ENCODE results near the gene FOXJ3. TPM values are rescaled to one million over a fixed set of nuclear protein-coding genes. Genes with fewer than 3 reads are reported as not detected.

FOXJ3 gene
- total RNA-seq, 1 donor from 2014 or later = 49.4 TPM

GRCh38 chr1:42272920-42273319 lies 62.1 kb downstream of the FOXJ3 start:
- Mint-ChIP-seq H3K27ac (no peak overlapping the region), H3K27me3 (no peaks in the 10 kb centered on the region)

DNA sequence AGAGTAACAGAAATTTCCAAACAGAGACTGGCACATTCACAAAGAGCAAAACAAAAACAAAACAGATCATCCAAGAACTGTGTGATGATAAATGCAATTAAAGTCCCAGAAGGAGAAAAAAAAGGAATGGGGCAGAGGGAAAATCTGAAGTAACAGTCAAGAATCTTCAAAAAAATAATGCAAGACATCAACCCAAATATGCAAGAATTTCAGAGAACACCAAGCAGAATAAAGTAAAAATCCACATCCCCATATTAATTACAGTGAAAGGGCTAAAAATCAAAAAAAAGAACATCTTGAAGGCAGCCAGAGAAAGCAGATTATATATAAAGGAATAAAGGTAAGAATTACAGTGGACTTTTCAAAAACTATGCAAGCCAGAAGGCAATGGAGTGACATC lies 67.1 kb downstream of the FOXJ3 start:
- TF ChIP-seq, protein P1, sequence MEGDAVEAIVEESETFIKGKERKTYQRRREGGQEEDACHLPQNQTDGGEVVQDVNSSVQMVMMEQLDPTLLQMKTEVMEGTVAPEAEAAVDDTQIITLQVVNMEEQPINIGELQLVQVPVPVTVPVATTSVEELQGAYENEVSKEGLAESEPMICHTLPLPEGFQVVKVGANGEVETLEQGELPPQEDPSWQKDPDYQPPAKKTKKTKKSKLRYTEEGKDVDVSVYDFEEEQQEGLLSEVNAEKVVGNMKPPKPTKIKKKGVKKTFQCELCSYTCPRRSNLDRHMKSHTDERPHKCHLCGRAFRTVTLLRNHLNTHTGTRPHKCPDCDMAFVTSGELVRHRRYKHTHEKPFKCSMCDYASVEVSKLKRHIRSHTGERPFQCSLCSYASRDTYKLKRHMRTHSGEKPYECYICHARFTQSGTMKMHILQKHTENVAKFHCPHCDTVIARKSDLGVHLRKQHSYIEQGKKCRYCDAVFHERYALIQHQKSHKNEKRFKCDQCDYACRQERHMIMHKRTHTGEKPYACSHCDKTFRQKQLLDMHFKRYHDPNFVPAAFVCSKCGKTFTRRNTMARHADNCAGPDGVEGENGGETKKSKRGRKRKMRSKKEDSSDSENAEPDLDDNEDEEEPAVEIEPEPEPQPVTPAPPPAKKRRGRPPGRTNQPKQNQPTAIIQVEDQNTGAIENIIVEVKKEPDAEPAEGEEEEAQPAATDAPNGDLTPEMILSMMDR (conservative IDR thresholded peaks at IDR 0.05) = no peak
- peaks cover 27% of the 10 kb centered on the region for H3K36me3 Mint-ChIP-seq

More at GRCh38 chr1:42272920-42273319, 62.1 kb downstream of the FOXJ3 start:
- Mint-ChIP-seq H3K4me1 (ENCODE audit: unreplicated experiment) (peaks cover 4% of the 10 kb centered on the region), H3K4me3 (no peak overlapping the region), H3K9me3 (peaks cover 4% of the 10 kb centered on the region), H3K36me3 (peaks cover 33% of the 10 kb centered on the region)
- no peak for DNase-seq (ENCODE audit: extremely low spot score, unreplicated experiment)
- TF ChIP-seq, protein P1 (conservative IDR thresholded peaks at IDR 0.05) = no peak

DNA sequence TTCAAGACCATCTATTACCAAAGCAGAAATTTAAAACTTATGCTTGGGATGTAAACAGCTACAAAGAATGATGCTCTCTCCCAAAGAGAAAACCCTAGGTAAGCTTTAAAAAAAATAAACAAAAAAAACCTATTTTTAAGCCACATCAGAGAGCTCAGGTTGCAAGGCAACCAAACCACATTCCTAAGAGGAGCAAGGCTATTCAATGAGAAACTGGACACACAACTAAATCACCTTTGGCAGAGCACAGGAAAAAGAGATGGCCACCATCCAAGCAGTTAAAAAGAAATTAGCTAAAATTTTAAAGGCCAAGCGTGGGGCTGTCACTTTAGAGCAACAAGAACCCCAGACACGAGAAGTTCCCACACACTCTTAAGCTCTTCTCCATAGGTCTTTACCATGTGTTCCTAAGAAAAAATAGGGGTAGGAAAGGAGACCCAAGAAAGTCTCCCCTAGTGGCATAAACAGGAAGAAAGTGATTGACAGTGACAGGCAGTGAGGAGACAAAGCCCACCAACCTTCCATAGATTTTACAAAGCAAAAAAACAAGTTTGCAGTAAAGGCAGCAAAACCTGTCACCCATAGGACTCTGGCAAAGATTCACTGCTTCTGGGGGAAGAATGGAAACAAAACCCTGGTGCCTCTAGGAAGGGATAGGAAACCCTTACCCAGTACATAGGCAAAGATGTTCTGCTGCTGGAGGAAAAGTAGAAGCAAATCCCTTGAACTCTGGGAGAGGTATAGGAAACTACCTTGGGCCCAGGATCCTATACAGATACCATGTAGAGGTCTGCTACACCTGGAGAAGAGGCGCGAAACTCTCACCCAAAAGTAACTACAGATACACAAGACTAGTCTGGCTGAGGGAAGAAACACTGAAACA lies 68.5 kb downstream of the FOXJ3 start:
- Mint-ChIP-seq H3K4me1 (ENCODE audit: unreplicated experiment) (peaks cover 23% of the 10 kb centered on the region), H3K36me3 (peaks cover 26% of the 10 kb centered on the region), H3K9me3 (peaks cover 4% of the 10 kb centered on the region), H3K27me3 (no peaks in the 10 kb centered on the region), H3K27ac (peak overlapping the region; percentile 96), H3K4me3 (peak overlapping the region; percentile 73)
- DNase-seq (ENCODE audit: extremely low spot score, unreplicated experiment) = no peak
- TF ChIP-seq, protein P1 (conservative IDR thresholded peaks at IDR 0.05) = peak; percentile 30

More for the DNA sequence above, 67.1 kb downstream of the FOXJ3 start:
- Mint-ChIP-seq H3K9me3 (peaks cover 4% of the 10 kb centered on the region), H3K4me3 (no peak overlapping the region), H3K27me3 (no peaks in the 10 kb centered on the region), H3K4me1 (ENCODE audit: unreplicated experiment) (peaks cover 23% of the 10 kb centered on the region), H3K27ac (no peak overlapping the region)
- no peak for DNase-seq (ENCODE audit: extremely low spot score, unreplicated experiment)

- Mint-ChIP-seq H3K27me3 (no peaks in the 10 kb centered on the region), H3K27ac (no peak overlapping the region), H3K36me3 (peaks cover 20% of the 10 kb centered on the region), H3K4me3 (peak overlapping the region; percentile 41), H3K4me1 (ENCODE audit: unreplicated experiment) (peaks cover 26% of the 10 kb centered on the region), H3K9me3 (peaks cover 4% of the 10 kb centered on the region)
- no peak for DNase-seq (ENCODE audit: extremely low spot score, unreplicated experiment)
- TF ChIP-seq, protein P1 (conservative IDR thresholded peaks at IDR 0.05) = no peak
Measured at GRCh38 chr1:42264511-42265190, 70.4 kb downstream of the FOXJ3 start.

DNA sequence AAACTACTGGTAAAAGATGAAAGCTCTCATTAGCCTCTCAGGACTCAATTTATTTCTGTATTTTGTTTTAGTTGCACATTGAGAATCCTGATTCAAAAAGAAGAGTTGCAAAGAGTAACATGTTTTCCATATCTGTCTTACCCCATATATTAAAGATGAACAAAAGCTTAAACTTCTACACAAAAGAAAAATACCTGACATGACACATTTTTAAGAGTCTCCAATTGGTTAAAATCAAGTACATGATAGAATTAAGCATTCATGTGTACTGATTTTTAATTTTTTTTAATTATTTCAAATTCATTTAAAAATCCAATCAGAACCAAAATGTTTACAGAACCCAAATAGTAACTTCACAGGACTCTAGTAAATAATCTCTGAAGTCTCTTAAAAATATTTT lies 72.0 kb downstream of the FOXJ3 start:
- H3K4me3 Mint-ChIP-seq = no peak overlapping the region
- TF ChIP-seq, protein P1 (conservative IDR thresholded peaks at IDR 0.05) = no peak

More for the DNA sequence above, 72.0 kb downstream of the FOXJ3 start:
- Mint-ChIP-seq H3K27me3 (no peaks in the 10 kb centered on the region), H3K27ac (no peak overlapping the region), H3K36me3 (peaks cover 17% of the 10 kb centered on the region), H3K4me1 (ENCODE audit: unreplicated experiment) (peaks cover 28% of the 10 kb centered on the region), H3K9me3 (no peaks in the 10 kb centered on the region)
- no peak for DNase-seq (ENCODE audit: extremely low spot score, unreplicated experiment)
